Superior temporal gyrus (tissue), 1 donor: Measurements from ENCODE around the gene RNF207.

ENCODE experiments used
- DNase-seq: peaks from one replicate; pipeline ENCODE4 v3.0.0-alpha.2; 2016; ENCODE audit errors: extremely low spot score

RNF207 gene

GRCh38 chr1:6234502-6235295 is 28.8 kb downstream of the RNF207 start:
- DNase-seq: no peak

- no peak for DNase-seq
These were observed 29.4 kb downstream of the RNF207 start for GRCh38 chr1:6235296-6235677.

GRCh38 chr1:6237093-6237492 is 31.2 kb downstream of the RNF207 start:
- DNase-seq: no peak

GRCh38 chr1:6239213-6239752 is 33.4 kb downstream of the RNF207 start:
- DNase-seq: no peak

GRCh38 chr1:6239950-6240768 is 34.2 kb downstream of the RNF207 start:
- no peak for DNase-seq

- DNase-seq: no peak
These were observed 35.4 kb downstream of the RNF207 start for GRCh38 chr1:6241107-6241886.

GRCh38 chr1:6241887-6242740 is 36.2 kb downstream of the RNF207 start:
- no peak for DNase-seq

- DNase-seq: no peak
These were observed 37.3 kb downstream of the RNF207 start for GRCh38 chr1:6243053-6243834.

GRCh38 chr1:6243993-6244392 is 38.1 kb downstream of the RNF207 start, which contains the start of gene HES3:
Gene HES3, plus strand, starts transcription at chr1:6244179. Its CDS starts 187 bp downstream, at chr1:6244366.
- no peak for DNase-seq

GRCh38 chr1:6244401-6245049 is 38.6 kb downstream of the RNF207 start:
- no peak for DNase-seq

- peak; percentile 59 for DNase-seq
These were observed 39.4 kb downstream of the RNF207 start for GRCh38 chr1:6245086-6245868.

GRCh38 chr1:6245869-6246496 is 40.1 kb downstream of the RNF207 start:
- DNase-seq: no peak

- peak; percentile 82 for DNase-seq
These were observed 40.9 kb downstream of the RNF207 start for GRCh38 chr1:6246497-6247467.

GRCh38 chr1:6247651-6248050 is 41.7 kb downstream of the RNF207 start:
- no peak for DNase-seq

GRCh38 chr1:6248161-6248776 is 42.4 kb downstream of the RNF207 start:
- no peak for DNase-seq

GRCh38 chr1:6248932-6249738 is 43.2 kb downstream of the RNF207 start:
- no peak for DNase-seq
